ENCODE measurements around the gene ZNF189. TPM values are rescaled to one million over a fixed set of nuclear protein-coding genes. Genes with fewer than 3 reads are reported as not detected.
A peak's percentile ranks its signal among the peaks of the same experiment; 100 is the strongest.

Gene ZNF189
- total RNA-seq, 4 donors from 2014 or later: 22.3 to 24.7 (median 24.2) TPM

DNA sequence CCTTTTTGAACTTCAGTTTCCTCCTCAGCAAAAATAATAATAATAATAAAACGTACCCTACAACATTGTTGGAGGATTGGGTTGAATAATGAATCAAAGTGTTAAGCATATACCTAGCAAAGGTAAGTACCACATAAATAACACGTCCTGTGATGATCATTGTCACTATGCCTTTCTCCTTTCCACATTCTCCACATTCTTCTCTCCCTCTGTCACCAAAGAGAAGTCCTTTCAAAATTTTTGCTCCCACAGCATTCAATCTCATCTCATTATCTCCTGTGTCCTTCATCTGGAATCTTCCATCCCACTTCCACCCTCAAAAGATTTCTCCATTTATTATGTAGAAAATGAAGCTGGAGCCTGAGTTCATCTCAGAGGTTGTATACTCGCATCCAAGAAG is 44.1 kb downstream of the ZNF189 start:
- Histone ChIP-seq H3K36me3 (no peaks in the 10 kb centered on the region), H3K9me3 (no peaks in the 10 kb centered on the region), H3K4me3 (no peak overlapping the region), H3K4me1 (peaks cover 0 to 3% (median 0%) of the 10 kb centered on the region in 4 donors), H3K27me3 (no peaks in the 10 kb centered on the region), H3K27ac (no peak overlapping the region)
- DNase-seq (ENCODE audit: low spot score in 2 of 2): no peak
- TF ChIP-seq, protein P1, sequence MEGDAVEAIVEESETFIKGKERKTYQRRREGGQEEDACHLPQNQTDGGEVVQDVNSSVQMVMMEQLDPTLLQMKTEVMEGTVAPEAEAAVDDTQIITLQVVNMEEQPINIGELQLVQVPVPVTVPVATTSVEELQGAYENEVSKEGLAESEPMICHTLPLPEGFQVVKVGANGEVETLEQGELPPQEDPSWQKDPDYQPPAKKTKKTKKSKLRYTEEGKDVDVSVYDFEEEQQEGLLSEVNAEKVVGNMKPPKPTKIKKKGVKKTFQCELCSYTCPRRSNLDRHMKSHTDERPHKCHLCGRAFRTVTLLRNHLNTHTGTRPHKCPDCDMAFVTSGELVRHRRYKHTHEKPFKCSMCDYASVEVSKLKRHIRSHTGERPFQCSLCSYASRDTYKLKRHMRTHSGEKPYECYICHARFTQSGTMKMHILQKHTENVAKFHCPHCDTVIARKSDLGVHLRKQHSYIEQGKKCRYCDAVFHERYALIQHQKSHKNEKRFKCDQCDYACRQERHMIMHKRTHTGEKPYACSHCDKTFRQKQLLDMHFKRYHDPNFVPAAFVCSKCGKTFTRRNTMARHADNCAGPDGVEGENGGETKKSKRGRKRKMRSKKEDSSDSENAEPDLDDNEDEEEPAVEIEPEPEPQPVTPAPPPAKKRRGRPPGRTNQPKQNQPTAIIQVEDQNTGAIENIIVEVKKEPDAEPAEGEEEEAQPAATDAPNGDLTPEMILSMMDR (IDR thresholded peaks at IDR 0.05): no peak
- TF ChIP-seq POLR2A (IDR thresholded peaks at IDR 0.05) (no peak), EP300 (IDR thresholded peaks at IDR 0.05) (no peak)
- WGBS, 2 donors: 86 to 89% methylated on average over 3 of the region's 3 CpGs

DNA sequence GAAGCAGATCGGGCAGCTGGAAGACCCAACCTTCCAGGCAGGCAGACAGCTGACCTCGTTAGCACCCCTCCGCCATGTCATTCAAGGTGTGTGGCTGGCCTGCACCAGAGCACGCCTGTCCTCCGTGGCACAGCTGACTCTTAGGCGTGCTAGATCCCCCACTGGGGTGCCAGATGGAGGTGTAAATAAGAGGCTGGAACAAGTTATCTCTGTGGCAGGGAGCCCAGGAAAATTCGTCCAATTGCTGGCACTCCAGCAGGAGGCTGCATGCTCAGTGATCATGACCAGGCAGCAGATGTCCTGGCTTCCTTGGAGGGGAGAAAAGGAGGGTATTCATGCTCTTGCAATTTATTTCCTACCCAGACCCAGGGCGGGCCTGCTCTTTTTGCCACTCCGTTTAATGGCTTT is 44.7 kb downstream of the ZNF189 start:
- WGBS, 2 donors: 44 to 51% methylated on average over 8 to 9 of the region's 9 CpGs
- Histone ChIP-seq H3K9me3 (no peaks in the 10 kb centered on the region), H3K36me3 (no peaks in the 10 kb centered on the region), H3K4me1 (peaks cover 0 to 3% (median 0%) of the 10 kb centered on the region in 4 donors), H3K27me3 (no peaks in the 10 kb centered on the region), H3K27ac (no peak overlapping the region), H3K4me3 (no peak overlapping the region)
- no peak for TF ChIP-seq POLR2A (IDR thresholded peaks at IDR 0.05)
- TF ChIP-seq EP300 (IDR thresholded peaks at IDR 0.05): no peak
- TF ChIP-seq, protein P1 (IDR thresholded peaks at IDR 0.05): no peak
- DNase-seq (ENCODE audit: low spot score in 2 of 2): no peak

DNA sequence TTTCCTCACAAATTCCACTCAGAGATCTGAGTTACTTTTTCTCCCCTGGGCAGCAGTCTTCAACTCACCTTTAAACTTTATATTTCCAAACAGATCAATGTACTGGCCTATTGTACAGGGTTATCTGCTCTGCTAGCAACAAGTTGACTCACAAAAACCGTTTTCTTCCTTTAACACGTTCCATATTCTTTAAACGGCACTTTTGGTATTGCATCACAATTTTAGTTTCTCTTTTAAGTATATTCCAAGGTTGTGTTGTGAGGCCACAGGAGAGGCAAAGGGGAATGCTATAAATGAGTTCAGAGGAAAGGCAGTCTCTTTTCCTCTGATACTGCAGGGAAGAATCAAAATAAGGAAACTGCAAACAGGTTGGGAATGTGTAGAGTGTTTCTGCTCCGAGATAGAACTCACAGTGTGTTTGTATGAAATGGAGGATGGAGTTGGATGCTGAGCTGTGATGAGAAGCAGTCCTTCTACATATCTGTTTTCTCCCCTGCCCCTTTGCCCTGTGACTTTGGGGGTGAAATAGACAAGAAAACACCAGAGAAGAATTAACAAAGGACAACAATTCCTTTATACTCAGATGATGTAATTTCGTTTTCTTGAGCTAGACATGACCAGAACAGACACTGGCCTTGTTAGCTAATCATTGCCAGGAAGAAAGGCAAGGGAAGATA is 46.8 kb downstream of the ZNF189 start:
- Histone ChIP-seq H3K4me3 (no peak overlapping the region), H3K4me1 (peaks cover 0 to 8% (median 3%) of the 10 kb centered on the region in 4 donors), H3K36me3 (no peaks in the 10 kb centered on the region), H3K9me3 (no peaks in the 10 kb centered on the region), H3K27ac (peak overlapping the region in 1 of 4 donors; percentile 5), H3K27me3 (no peaks in the 10 kb centered on the region)
- 26 to 31% methylated on average over 5 of the region's 5 CpGs for WGBS, 2 donors
- TF ChIP-seq EP300 (IDR thresholded peaks at IDR 0.05) (no peak), POLR2A (IDR thresholded peaks at IDR 0.05) (no peak)
- TF ChIP-seq, protein P1 (IDR thresholded peaks at IDR 0.05): no peak
- no peak for DNase-seq (ENCODE audit: low spot score in 2 of 2)

DNA sequence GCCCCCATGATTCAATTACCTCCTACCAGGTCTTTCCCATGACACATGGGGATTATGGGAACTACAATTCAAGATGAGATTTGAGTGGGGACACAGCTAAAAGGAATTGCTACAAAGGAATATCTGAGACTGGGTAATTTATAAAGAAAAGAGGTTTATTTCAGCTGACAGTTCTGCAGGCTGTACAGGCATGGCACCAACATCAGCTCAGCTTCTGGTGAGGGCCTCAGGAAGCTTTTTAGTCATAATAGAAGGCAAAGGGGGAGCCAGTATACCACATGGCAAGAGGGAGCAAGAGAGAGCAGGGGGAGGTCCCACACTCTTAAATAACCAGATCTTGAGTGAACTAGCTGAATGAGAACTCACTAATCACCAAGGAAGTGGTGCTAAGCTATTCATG is 48.1 kb downstream of the ZNF189 start:
- TF ChIP-seq POLR2A (IDR thresholded peaks at IDR 0.05): no peak
- no peak for TF ChIP-seq EP300 (IDR thresholded peaks at IDR 0.05)
- TF ChIP-seq, protein P1 (IDR thresholded peaks at IDR 0.05): no peak
- no peaks in the 10 kb centered on the region for H3K27me3 ChIP-seq
- no peak for DNase-seq (ENCODE audit: low spot score in 2 of 2)
- no peaks in the 10 kb centered on the region for H3K9me3 ChIP-seq
- no peaks in the 10 kb centered on the region for H3K36me3 ChIP-seq
- H3K4me1 ChIP-seq: peaks cover 0 to 8% (median 3%) of the 10 kb centered on the region in 4 donors
- H3K4me3 ChIP-seq: no peak overlapping the region
- H3K27ac ChIP-seq: no peak overlapping the region

DNA sequence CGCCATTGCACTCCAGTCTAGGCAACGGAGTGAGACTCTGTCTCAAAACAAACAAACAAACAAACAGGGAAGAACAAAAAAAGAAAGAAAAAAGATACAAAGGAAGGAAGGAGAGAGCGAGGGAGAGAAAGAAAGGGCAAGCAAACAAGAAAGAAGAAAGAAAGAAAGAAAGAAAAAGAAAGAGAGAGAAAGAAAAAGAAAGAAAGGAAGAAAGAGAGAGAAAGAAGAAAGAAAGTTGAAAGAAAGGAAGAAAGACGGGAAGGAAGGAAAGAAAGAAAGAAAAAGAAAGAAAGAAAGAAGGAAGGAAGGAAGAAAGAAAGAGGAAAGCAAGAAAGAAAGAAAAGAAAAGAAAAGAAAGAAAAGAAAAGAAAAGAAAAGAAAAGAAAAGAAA is 50.0 kb downstream of the ZNF189 start:
- Histone ChIP-seq H3K27me3 (no peaks in the 10 kb centered on the region), H3K36me3 (no peaks in the 10 kb centered on the region), H3K27ac (peak overlapping the region in 1 of 4 donors; percentile 73), H3K9me3 (no peaks in the 10 kb centered on the region), H3K4me1 (peaks cover 0 to 8% (median 2%) of the 10 kb centered on the region in 4 donors), H3K4me3 (peak overlapping the region in 3 of 4 donors; percentile 30 to 57 (median 51))
- TF ChIP-seq POLR2A (IDR thresholded peaks at IDR 0.05): no peak
- TF ChIP-seq, protein P1 (IDR thresholded peaks at IDR 0.05): no peak
- TF ChIP-seq EP300 (IDR thresholded peaks at IDR 0.05): no peak
- WGBS, 2 donors: 62 to 71% methylated on average over 4 of the region's 4 CpGs
- DNase-seq (ENCODE audit: low spot score in 2 of 2): no peak

Data from tibial nerve (tissue), 4 donors.